Fibroblast of mammary gland (primary cell): Measurements from ENCODE around the gene CCDC12.

Experiments used
- DNase-seq: peaks from one replicate; pipeline ENCODE4 v3.0.0-alpha.2; 2010; ENCODE audit warnings: low read depth
- H3K4me3 ChIP-seq: 2 replicates; pipeline ENCODE4 v1.5.1; 2011; ENCODE audit warnings: low read depth, mild to moderate bottlenecking, low read length, moderate library complexity; ENCODE audit not compliant: control insufficient read depth
- TF ChIP-seq, protein P1 (sequence below): conservative IDR thresholded peaks from 2 replicates; pipeline ENCODE4 v1.5.1; 2011; ENCODE audit warnings: low read depth, low read length, inconsistent platforms; ENCODE audit not compliant: control insufficient read depth, insufficient read depth

CCDC12 gene

DNA sequence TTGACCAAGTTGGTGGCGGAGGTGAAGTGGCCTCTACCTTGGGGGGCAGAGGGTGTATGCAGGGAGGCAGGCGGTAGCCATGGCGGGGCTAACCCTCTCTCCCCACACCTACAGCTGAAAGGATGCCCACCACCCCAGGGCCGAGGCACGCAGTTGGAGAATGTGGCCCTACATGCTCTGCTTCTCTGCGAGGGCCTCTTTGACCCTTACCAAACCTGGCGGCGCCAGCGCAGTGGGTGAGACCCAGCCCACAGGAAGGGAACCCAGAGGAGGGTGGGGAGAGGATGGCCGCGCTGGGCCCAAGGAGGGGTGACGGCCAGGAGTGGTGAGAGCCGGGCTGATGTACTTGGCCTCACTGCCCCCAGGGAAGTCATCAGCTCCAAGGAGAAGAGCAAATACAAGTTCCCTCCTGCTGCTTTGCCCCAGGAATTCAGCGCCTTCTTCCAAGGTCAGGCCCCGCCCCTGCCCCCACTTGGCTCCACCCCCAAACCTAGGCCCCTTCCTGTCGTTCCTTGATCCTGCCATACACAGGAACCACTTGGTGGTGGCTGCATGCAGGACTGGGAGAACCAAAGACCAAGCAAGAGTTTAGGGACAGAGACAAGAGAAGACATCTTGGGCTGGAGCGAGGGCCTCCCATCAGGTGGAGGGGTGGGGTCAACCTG is 12.7 kb upstream of the CCDC12 start:
- H3K4me3 ChIP-seq = no peak overlapping the region
- no peak for DNase-seq
- TF ChIP-seq, protein P1, sequence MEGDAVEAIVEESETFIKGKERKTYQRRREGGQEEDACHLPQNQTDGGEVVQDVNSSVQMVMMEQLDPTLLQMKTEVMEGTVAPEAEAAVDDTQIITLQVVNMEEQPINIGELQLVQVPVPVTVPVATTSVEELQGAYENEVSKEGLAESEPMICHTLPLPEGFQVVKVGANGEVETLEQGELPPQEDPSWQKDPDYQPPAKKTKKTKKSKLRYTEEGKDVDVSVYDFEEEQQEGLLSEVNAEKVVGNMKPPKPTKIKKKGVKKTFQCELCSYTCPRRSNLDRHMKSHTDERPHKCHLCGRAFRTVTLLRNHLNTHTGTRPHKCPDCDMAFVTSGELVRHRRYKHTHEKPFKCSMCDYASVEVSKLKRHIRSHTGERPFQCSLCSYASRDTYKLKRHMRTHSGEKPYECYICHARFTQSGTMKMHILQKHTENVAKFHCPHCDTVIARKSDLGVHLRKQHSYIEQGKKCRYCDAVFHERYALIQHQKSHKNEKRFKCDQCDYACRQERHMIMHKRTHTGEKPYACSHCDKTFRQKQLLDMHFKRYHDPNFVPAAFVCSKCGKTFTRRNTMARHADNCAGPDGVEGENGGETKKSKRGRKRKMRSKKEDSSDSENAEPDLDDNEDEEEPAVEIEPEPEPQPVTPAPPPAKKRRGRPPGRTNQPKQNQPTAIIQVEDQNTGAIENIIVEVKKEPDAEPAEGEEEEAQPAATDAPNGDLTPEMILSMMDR = no peak

DNA sequence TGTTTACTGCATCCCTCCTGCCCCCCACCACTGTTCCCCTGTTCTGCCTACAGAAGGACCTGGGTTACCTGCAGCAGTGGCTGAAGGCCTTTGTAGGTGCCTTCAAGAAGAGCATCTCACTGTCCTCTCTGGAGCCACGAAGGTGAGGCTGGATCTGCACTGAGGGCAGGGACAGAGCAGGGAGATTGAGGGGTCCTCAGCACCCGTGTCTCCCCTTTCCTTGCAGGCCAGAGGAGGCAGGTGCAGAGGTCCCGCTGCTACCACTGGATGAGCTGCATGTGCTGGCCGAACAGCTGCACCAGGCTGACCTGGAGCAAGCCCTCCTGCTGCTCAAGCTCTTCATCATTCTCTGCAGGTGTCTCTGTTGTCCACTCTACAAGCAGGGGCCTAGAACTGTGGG is 12.1 kb upstream of the CCDC12 start:
- TF ChIP-seq, protein P1 = no peak
- no peak overlapping the region for H3K4me3 ChIP-seq
- no peak for DNase-seq

DNA sequence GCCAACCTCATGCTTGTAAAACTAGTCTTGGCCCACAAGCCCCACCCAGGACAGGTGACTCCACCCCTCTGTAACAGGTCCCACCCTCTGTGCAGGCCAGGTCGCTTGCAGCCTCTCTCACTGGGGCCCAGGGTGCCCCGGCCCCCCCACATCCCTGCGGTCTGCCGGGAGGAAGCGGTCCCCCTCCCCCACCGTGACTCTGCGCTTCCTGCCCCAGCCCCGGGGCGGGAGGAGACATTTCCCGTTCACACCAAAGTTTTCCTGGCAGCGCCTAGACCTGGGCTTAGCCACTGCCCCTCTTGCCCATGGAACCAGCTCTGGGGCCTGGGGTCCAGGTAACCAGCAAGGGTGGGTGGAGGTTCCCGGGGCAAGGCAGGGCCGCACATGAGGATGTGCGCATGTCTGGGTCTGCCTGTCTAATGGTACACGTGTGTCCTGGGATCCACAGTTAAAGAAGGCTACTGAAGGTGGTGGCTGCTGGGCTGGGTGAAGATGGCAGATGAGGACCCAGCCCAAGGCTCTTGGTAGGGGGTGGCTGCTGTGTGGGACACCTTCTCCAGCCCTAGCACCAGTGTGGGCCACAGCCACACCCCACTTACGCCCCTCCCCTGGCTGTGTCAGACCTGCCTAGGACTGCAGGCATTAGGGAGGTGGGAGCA is 11.3 kb upstream of the CCDC12 start:
- TF ChIP-seq, protein P1 = no peak
- H3K4me3 ChIP-seq = no peak overlapping the region
- no peak for DNase-seq

DNA sequence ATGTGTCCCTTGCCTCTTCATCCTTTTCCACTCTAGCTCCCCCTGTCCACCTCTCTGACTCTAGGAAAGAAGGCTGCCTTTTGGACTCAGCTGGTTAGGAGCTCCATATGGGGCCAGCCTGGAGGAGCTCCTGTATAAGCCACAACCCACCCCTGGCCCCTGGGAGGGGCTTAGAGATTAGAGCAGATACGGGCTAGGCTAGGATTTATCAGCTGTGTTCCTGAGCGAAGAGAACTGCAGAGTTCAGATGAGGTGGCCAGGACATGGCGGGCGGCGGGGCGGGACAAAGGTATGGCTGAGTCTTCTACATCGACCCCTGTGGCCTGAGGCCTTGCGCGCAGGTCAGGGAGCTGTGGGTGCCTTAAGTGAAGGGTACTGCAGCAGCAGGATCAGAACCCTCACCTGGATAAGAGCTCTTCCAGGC is 10.8 kb upstream of the CCDC12 start:
- no peak for DNase-seq
- TF ChIP-seq, protein P1 = no peak
- H3K4me3 ChIP-seq = no peak overlapping the region

DNA sequence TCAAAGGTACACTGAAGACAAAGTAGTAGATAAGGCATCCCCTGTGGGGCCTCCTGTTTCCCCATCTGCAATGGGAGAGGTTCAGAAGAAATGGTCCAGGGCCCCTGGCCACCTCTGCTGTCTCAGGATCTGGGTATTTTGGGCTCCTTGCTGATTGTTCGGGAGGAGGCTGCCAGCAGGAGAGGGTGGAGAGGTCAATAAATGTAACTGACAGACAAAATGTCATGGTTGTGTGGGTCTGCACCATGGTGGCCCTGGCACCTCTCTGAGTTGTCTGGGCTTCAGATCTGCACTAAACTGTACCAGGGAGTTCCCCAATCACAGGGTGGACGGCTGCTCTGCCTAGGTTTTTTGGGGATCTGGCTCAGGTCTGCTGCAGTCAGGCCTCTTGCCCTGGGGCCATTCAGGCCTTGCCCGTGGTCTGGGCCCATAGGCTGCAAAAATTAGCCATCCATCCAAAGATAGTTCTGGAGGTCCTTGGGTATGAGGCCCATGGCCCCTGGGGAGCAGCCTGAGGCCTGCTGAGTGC is 10.3 kb upstream of the CCDC12 start:
- TF ChIP-seq, protein P1 = no peak
- no peak for DNase-seq
- no peak overlapping the region for H3K4me3 ChIP-seq

DNA sequence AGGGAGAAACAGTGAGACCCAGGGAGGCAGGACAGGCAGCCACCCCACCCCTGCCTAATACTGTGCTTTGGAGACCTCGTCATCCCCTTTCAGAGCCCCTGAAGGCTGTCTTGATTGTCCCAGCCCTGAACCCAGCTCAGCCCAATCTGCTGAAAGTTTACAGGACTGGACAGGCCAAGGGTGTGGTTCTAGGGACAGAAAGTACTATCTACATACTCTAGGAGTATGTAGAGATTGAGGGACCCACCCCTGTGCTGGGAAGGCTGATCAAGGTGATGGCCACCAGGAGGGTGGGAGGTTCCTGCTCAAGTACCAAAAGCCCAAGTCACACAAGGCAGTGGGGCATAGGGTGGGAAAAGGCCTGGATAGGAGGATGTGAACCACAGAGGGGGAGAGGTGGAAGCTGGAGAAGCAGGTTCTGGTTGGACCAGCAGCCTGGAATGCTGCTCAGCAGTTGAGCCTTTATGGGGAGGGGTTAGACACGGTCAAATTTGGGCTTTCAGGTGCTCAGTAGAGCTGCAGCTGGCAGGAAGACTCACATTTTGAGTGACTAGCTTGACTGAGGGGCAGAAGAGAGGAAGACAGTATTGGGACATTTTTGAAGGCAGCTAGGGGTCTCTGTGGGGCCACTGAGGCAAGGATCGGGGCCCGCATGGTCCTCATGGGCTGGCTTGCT is 9.6 kb upstream of the CCDC12 start:
- no peak for DNase-seq
- no peak overlapping the region for H3K4me3 ChIP-seq
- TF ChIP-seq, protein P1 = no peak
